ENCODE data around the gene ZNF512B.
A peak's percentile ranks its signal among the peaks of the same experiment; 100 is the strongest.
"Not testable (repeated sequence)": the region's sequence is repeated elsewhere in the genome, so short reads cannot be mapped to it uniquely, and the experiment has no call there.

The ZNF512B gene

GRCh38 chr20:63961664-63962425 lies 7.9 kb downstream of the ZNF512B start:
- DNase-seq = no peak

- DNase-seq = not testable (repeated sequence)
These were observed 8.8 kb downstream of the ZNF512B start for GRCh38 chr20:63960654-63961621.

GRCh38 chr20:63959699-63960075 lies 10.0 kb downstream of the ZNF512B start:
- no peak for DNase-seq

- DNase-seq = no peak
These were observed 10.6 kb downstream of the ZNF512B start for GRCh38 chr20:63958964-63959698.

GRCh38 chr20:63958471-63958870 lies 11.3 kb downstream of the ZNF512B start:
- DNase-seq = no peak

- DNase-seq = peak; percentile 89
These were observed 11.9 kb downstream of the ZNF512B start for GRCh38 chr20:63957690-63958441.

GRCh38 chr20:63957004-63957689 lies 12.6 kb downstream of the ZNF512B start:
- peak; percentile 90 for DNase-seq

- DNase-seq = no peak
These were observed 13.1 kb downstream of the ZNF512B start for GRCh38 chr20:63956664-63957003.

GRCh38 chr20:63955827-63956663 lies 13.7 kb downstream of the ZNF512B start, which contains the start of gene UCKL1:
TSS of gene UCKL1 (minus strand) at chr20:63956416. CDS start at chr20:63956372, 44 bp downstream.
- DNase-seq = peak; percentile 86

- no peak for DNase-seq
These were observed 14.4 kb downstream of the ZNF512B start for GRCh38 chr20:63955281-63955826.

GRCh38 chr20:63953764-63954429 lies 15.8 kb downstream of the ZNF512B start:
- no peak for DNase-seq

GRCh38 chr20:63952769-63953168 lies 17.0 kb downstream of the ZNF512B start:
- no peak for DNase-seq

- no peak for DNase-seq
These were observed 17.6 kb downstream of the ZNF512B start for GRCh38 chr20:63952210-63952535.

GRCh38 chr20:63951398-63952209 lies 18.1 kb downstream of the ZNF512B start:
- DNase-seq = no peak

- no peak for DNase-seq
These were observed 18.9 kb downstream of the ZNF512B start for GRCh38 chr20:63950701-63951397.

- no peak for DNase-seq
These were observed 21.9 kb downstream of the ZNF512B start for GRCh38 chr20:63947638-63948456.

- DNase-seq = no peak
These were observed 22.6 kb downstream of the ZNF512B start for GRCh38 chr20:63946986-63947637.

All from islet precursor cell (in vitro differentiated cells).